Coronary artery (tissue), 2 donors: ENCODE results near the gene WASF2.

Experiments used
- DNase-seq: peaks from one replicate; pipeline ENCODE4 v3.0.0-alpha.2; 2017; ENCODE audit warnings: low spot score
- H3K27ac ChIP-seq, 2 donors: fragments of 200-600 bp; sonication (generic); one replicate each; pipeline ENCODE4 v1.5.1; 2016 to 2019
- H3K4me3 ChIP-seq: fragments of 200-600 bp; sonication (generic); 2 replicates; pipeline ENCODE4 v1.5.1; 2016; ENCODE audit warnings: mild to moderate bottlenecking, moderate library complexity
- CTCF ChIP-seq: fragments of 200-600 bp; sonication (generic); IDR thresholded peaks from one replicate; pipeline ENCODE4 v1.5.1; 2019; ENCODE audit warnings: antibody characterized with exemption

The WASF2 gene

GRCh38 chr1:27372022-27372807 lies 117.8 kb downstream of the WASF2 start:
- no peak for DNase-seq
- no peak for TF ChIP-seq CTCF
- no peak overlapping the region for H3K4me3 ChIP-seq
- H3K27ac ChIP-seq = no peak overlapping the region

GRCh38 chr1:27368869-27369582 lies 120.9 kb downstream of the WASF2 start:
- DNase-seq = no peak
- no peak for TF ChIP-seq CTCF
- Histone ChIP-seq H3K4me3 (no peak overlapping the region), H3K27ac (peak overlapping the region; percentile 14 to 33)

GRCh38 chr1:27367160-27367650 lies 122.8 kb downstream of the WASF2 start:
- no peak for TF ChIP-seq CTCF
- H3K4me3 ChIP-seq = peak overlapping the region; percentile 90
- no peak for DNase-seq
- H3K27ac ChIP-seq = peak overlapping the region; percentile 99

- H3K27ac ChIP-seq = peak within 1 kb of the TSS; percentile 99
- peak within 1 kb of the TSS; percentile 90 for H3K4me3 ChIP-seq
- TF ChIP-seq CTCF = no peak
- peak; percentile 96 for DNase-seq
Observed at GRCh38 chr1:27366411-27367159, 123.4 kb downstream of the WASF2 start, which contains the start of gene MAP3K6. MAP3K6 (minus strand) TSS chr1:27366961; CDS start chr1:27366597, 364 bp downstream.

GRCh38 chr1:27366113-27366410 lies 123.9 kb downstream of the WASF2 start:
- TF ChIP-seq CTCF = no peak
- Histone ChIP-seq H3K4me3 (peak overlapping the region; percentile 90), H3K27ac (peak overlapping the region; percentile 99)
- peak; percentile 94 for DNase-seq

GRCh38 chr1:27365372-27366112 lies 124.4 kb downstream of the WASF2 start:
- DNase-seq = peak; percentile 95
- Histone ChIP-seq H3K4me3 (peak overlapping the region; percentile 90), H3K27ac (peak overlapping the region; percentile 99)
- TF ChIP-seq CTCF = no peak
